Measurements from ENCODE around the gene TIMM10B. TPM values are rescaled to one million over a fixed set of nuclear protein-coding genes. Genes with fewer than 3 reads are reported as not detected.
A peak's percentile ranks its signal among the peaks of the same experiment; 100 is the strongest.

Gene TIMM10B
- total and polyA plus RNA-seq, 7 donors = 24.9 to 47.4 (median 37.7) TPM

DNA sequence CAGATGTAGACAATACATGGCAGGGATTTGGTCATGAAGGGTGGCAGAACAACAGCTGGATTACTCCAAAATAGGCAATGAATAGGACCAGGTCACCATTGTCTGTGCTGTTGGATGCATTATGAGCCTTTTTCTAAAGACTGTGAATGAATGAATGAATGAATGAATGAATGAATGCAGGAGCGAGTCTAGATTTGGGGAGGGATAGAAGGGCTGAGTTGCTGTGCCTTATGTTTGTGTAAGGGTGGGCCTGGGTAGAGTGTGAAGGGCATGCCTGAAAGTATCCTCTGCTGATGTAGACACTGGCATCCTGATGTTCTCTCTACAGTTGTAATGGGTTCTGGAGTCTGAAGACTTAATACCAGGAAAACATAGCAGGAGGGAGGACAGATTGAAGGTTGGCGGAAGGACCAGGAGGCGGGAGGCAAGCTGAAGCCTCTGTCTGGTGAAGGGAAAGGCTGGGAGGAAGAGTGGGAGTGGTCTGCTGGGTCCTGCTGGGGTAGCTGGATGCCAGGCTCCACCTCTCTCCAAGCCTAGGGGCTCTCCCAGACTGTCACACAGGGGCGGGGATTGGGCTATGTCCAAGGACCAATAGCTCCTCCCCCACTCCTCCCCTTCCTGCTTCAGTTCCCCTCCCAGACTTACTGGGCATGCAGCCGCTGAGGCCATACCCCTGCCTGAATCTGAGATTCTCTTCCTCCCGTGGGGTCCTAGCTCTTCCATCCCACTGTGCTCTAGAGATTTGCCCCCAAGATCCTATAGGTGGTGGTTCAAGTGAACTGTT lies 12.4 kb upstream of the TIMM10B start:
- H3K36me3 ChIP-seq = peaks cover 0 to 17% (median 8%) of the 10 kb centered on the region in 4 donors

DNA sequence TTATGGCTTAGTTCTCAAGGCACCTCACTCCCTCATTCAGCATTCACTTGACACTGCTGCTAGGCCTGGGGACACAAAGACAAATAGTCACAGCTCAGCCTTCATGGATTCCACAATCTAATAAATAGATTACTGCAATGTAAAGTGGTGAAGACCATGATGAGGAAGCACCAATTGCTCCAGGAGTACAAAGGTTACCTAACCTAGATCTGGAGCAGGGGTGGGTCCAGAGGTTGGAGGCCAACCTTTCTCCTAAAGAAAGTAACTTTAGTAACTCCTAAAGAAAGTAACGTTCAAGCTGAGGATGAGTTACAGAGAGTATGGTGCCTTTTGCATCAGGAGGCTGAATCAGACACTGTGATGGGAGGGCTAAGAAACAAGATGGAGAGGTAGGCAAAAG lies 11.7 kb upstream of the TIMM10B start:
- DNase-seq = no peak
- H3K27ac ChIP-seq = peak overlapping the region; percentile 50 to 68 (median 60)
- peaks cover 0 to 10% (median under 1%) of the 10 kb centered on the region in 4 donors for H3K36me3 ChIP-seq
- H3K9me3 ChIP-seq = no peaks in the 10 kb centered on the region
- no peaks in the 10 kb centered on the region for H3K27me3 ChIP-seq
- H3K4me3 ChIP-seq = no peak overlapping the region
- H3K4me1 ChIP-seq = peaks cover 0 to 40% (median 31%) of the 10 kb centered on the region in 4 donors
- TF ChIP-seq CTCF (IDR thresholded peaks at IDR 0.05) (no peak), POLR2A (IDR thresholded peaks at IDR 0.05) (no peak), EP300 (IDR thresholded peaks at IDR 0.05) (no peak), POLR2AphosphoS5 (IDR thresholded peaks at IDR 0.05) (no peak)
- intact Hi-C loops (cut with DNase I) = no loop called here
- WGBS, 2 donors = 15 to 70% methylated on average over 1 of the region's 1 CpG

More for the DNA sequence above, 12.4 kb upstream of the TIMM10B start:
- intact Hi-C loops (cut with DNase I) = no loop called here
- peak overlapping the region; percentile 50 to 68 (median 60) for H3K27ac ChIP-seq
- 45 to 63% methylated on average over 6 of the region's 6 CpGs for WGBS, 2 donors
- TF ChIP-seq EP300 (IDR thresholded peaks at IDR 0.05) (no peak), POLR2A (IDR thresholded peaks at IDR 0.05) (no peak), POLR2AphosphoS5 (IDR thresholded peaks at IDR 0.05) (peak in 3 of 4 donors; percentile 18 to 56 (median 34)), CTCF (IDR thresholded peaks at IDR 0.05) (no peak)
- H3K27me3 ChIP-seq = no peaks in the 10 kb centered on the region
- H3K4me1 ChIP-seq = peaks cover 0 to 37% (median 26%) of the 10 kb centered on the region in 4 donors
- no peaks in the 10 kb centered on the region for H3K9me3 ChIP-seq
- no peak overlapping the region for H3K4me3 ChIP-seq
- DNase-seq = peak; percentile 92

DNA sequence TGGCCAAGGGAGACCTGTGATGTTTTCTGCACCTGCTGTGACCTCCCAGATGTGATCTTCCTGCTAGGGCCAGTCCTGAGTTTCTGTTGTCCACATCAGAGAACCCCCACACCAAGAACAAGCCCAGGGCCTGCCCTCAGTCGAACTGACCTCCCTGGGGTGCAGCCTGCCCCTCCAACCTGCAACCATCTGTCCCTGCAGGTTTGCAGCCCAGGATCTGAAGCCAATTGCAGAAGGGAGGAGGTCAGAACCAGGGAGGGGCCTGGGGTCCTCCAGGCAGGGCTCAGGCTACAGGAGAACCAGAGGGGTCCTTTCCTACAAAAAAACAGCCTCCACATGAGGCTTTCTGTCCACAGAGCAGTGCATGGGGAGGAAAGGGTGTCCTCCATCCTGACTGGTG lies 8.4 kb upstream of the TIMM10B start:
- H3K27ac ChIP-seq = peak overlapping the region; percentile 88 to 98 (median 96)
- no peaks in the 10 kb centered on the region for H3K27me3 ChIP-seq
- H3K36me3 ChIP-seq = peaks cover 3 to 15% (median 6%) of the 10 kb centered on the region in 4 donors
- H3K4me1 ChIP-seq = peaks cover 0 to 43% (median 36%) of the 10 kb centered on the region in 4 donors
- peak overlapping the region; percentile 74 to 85 (median 82) for H3K4me3 ChIP-seq
- 60 to 65% methylated on average over 1 of the region's 1 CpG for WGBS, 2 donors
- TF ChIP-seq EP300 (IDR thresholded peaks at IDR 0.05) (no peak), POLR2A (IDR thresholded peaks at IDR 0.05) (no peak), POLR2AphosphoS5 (IDR thresholded peaks at IDR 0.05) (no peak), CTCF (IDR thresholded peaks at IDR 0.05) (no peak)
- no peak for DNase-seq
- intact Hi-C loops (cut with DNase I) = loop anchor here (5.0 to 10.0 kb wide), 3 partner anchors 56 to 788 kb away; partner anchors contain the start of genes APBB1, FHIP1B, TRIM22 and TRIM5
- H3K9me3 ChIP-seq = no peaks in the 10 kb centered on the region

- WGBS, 2 donors = 1 to 2% methylated on average over 87 of the region's 87 CpGs
- Histone ChIP-seq H3K36me3 (peaks cover 9 to 23% (median 14%) of the 10 kb centered on the region in 4 donors), H3K4me3 (peak within 1 kb of the TSS; percentile 74 to 85 (median 82)), H3K27me3 (no peaks in the 10 kb centered on the region), H3K27ac (peak within 1 kb of the TSS; percentile 88 to 98 (median 96)), H3K9me3 (no peaks in the 10 kb centered on the region), H3K4me1 (peaks cover 0 to 40% (median 33%) of the 10 kb centered on the region in 4 donors)
- intact Hi-C loops (cut with DNase I) = loop anchor here (5.0 to 10.0 kb wide), 3 partner anchors 56 to 789 kb away; partner anchors contain the start of genes APBB1, FHIP1B, TRIM22 and TRIM5
- peak in 3 of 4 donors; percentile 70 to 84 (median 83) for TF ChIP-seq POLR2AphosphoS5 (IDR thresholded peaks at IDR 0.05)
- TF ChIP-seq POLR2A (IDR thresholded peaks at IDR 0.05) = peak; percentile 65 to 66
- TF ChIP-seq EP300 (IDR thresholded peaks at IDR 0.05) = no peak
- TF ChIP-seq CTCF (IDR thresholded peaks at IDR 0.05) = no peak
- peak; percentile 97 for DNase-seq
Measured at GRCh38 chr11:6473451-6474412, 7.6 kb upstream of the TIMM10B start, which contains the start of gene TRIM3. TSS of gene TRIM3 (minus strand) at chr11:6473941. CDS start at chr11:6465695, 8,246 bp downstream.

All from sigmoid colon (tissue), 7 donors.